ENCODE results near the gene DPP6.

Gene DPP6

GRCh38 chr7:154852205-154852604 is 800.0 kb downstream of the DPP6 start:
- no peak for DNase-seq (ENCODE audit: low spot score)
- in situ Hi-C loops (cut with MboI; ENCODE audit: low pct_unique_long_range_greater_than_20kb, low sequenced_read_pairs, unreplicated experiment): no loop called here
- no peak for TF ChIP-seq CTCF (IDR thresholded peaks at IDR 0.05; ENCODE audit: extremely low read depth, insufficient read depth, missing control alignments)

- in situ Hi-C loops (cut with MboI; ENCODE audit: low pct_unique_long_range_greater_than_20kb, low sequenced_read_pairs, unreplicated experiment): no loop called here
Measured at GRCh38 chr7:154853063-154853726, 801.0 kb downstream of the DPP6 start.

GRCh38 chr7:154853727-154854095 is 801.5 kb downstream of the DPP6 start:
- no peak for DNase-seq (ENCODE audit: low spot score)
- TF ChIP-seq CTCF (IDR thresholded peaks at IDR 0.05; ENCODE audit: extremely low read depth, insufficient read depth, missing control alignments): no peak
- in situ Hi-C loops (cut with MboI; ENCODE audit: low pct_unique_long_range_greater_than_20kb, low sequenced_read_pairs, unreplicated experiment): no loop called here

More at GRCh38 chr7:154853063-154853726, 801.0 kb downstream of the DPP6 start:
- TF ChIP-seq CTCF (IDR thresholded peaks at IDR 0.05; ENCODE audit: extremely low read depth, insufficient read depth, missing control alignments): no peak
- no peak for DNase-seq (ENCODE audit: low spot score)

GRCh38 chr7:154854836-154855235 is 802.6 kb downstream of the DPP6 start:
- in situ Hi-C loops (cut with MboI; ENCODE audit: low pct_unique_long_range_greater_than_20kb, low sequenced_read_pairs, unreplicated experiment): no loop called here
- TF ChIP-seq CTCF (IDR thresholded peaks at IDR 0.05; ENCODE audit: extremely low read depth, insufficient read depth, missing control alignments): no peak
- no peak for DNase-seq (ENCODE audit: low spot score)

GRCh38 chr7:154855366-154855765 is 803.2 kb downstream of the DPP6 start:
- no peak for TF ChIP-seq CTCF (IDR thresholded peaks at IDR 0.05; ENCODE audit: extremely low read depth, insufficient read depth, missing control alignments)
- no peak for DNase-seq (ENCODE audit: low spot score)
- in situ Hi-C loops (cut with MboI; ENCODE audit: low pct_unique_long_range_greater_than_20kb, low sequenced_read_pairs, unreplicated experiment): no loop called here

GRCh38 chr7:154856733-154857132 is 804.5 kb downstream of the DPP6 start:
- no peak for TF ChIP-seq CTCF (IDR thresholded peaks at IDR 0.05; ENCODE audit: extremely low read depth, insufficient read depth, missing control alignments)
- in situ Hi-C loops (cut with MboI; ENCODE audit: low pct_unique_long_range_greater_than_20kb, low sequenced_read_pairs, unreplicated experiment): no loop called here
- no peak for DNase-seq (ENCODE audit: low spot score)

All from GM13977 (cell line).